Skin of body (tissue), 2 donors: ENCODE measurements around the gene GBP2. TPM values are rescaled to one million over a fixed set of nuclear protein-coding genes. Genes with fewer than 3 reads are reported as not detected.
A peak's percentile ranks its signal among the peaks of the same experiment; 100 is the strongest.
"Not testable (repeated sequence)": the region's sequence is repeated elsewhere in the genome, so short reads cannot be mapped to it uniquely, and the experiment has no call there.

Experiments used
- DNase-seq: peaks from one replicate; lab custom pipeline; 2025; lab: John Stamatoyannopoulos, UW
- total RNA-seq: library from RNA; depleted of rRNA; stranded (reverse); fragments of >200 nt; gene quantifications from one replicate; pipeline ENCODE4 v1.2.3, GENCODE V29; 2014

The GBP2 gene
- total RNA-seq, 1 donor from 2014 or later: 15.4 TPM

DNA sequence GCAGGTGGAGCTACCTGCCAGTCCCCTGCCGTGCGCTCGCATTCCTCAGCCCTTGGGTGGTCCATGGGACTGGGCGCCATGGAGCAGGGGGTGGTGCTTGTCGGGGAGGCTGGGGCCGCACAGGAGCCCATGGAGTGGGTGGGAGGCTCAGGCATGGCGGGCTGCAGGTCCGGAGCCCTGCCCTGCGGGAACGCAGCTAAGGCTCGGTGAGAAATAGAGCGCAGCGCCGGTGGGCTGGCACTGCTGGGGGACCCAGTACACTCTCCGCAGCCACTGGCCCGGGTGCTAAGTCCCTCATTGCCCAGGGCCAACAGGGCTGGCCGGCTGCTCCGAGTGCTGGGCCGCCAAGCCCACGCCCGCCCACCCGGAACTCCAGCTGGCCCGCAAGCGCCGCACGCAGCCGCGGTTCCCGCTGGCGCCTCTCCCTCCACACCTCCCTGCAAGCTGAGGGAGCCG lies 2.1 kb upstream of the GBP2 start:
- not testable (repeated sequence) for DNase-seq

DNA sequence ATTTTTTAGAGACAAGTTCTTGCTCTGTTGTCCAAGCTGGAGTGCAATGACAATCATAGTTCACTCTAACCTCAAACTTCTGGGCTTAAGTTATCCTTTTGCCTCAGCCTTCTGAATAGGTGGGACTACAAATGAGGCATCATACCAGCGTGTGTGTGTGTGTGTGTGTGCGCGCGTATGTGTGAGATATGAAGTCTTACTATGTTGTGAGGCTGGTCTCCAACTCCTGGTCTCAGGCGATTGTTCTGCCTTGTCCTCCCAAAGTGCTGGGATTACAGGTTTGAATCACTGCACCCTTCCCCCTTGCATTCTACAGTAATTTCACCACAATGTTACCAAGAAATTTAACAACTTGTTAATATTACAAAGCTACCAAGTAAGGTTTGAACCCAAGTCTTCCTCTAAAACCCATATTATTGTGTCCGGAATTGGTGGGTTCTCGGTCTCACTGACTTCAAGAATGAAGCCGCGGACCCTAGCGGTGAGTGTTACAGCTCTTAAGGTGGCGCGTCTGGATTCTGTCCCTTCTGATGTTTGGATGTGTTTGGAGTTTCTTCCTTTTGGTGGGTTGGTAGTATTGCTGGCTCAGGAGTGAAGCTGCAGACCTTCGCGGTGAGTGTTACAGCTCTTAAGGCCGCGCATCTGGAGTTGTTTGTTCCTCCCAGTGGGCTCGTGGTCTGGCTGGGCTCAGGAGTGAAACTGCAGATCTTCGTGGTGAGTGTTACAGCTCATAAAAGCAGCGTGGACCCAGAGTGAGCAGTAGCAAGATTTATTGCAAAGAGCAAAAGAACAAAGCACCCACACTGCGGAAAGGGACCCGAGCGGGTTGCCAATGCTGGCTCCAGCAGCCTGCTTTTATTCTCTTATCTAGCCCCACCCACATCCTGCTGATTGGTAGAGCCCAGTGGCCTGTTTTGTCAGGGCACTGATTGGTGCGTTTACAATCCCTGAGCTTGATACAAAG lies 970 bp upstream of the GBP2 start:
- not testable (repeated sequence) for DNase-seq

DNA sequence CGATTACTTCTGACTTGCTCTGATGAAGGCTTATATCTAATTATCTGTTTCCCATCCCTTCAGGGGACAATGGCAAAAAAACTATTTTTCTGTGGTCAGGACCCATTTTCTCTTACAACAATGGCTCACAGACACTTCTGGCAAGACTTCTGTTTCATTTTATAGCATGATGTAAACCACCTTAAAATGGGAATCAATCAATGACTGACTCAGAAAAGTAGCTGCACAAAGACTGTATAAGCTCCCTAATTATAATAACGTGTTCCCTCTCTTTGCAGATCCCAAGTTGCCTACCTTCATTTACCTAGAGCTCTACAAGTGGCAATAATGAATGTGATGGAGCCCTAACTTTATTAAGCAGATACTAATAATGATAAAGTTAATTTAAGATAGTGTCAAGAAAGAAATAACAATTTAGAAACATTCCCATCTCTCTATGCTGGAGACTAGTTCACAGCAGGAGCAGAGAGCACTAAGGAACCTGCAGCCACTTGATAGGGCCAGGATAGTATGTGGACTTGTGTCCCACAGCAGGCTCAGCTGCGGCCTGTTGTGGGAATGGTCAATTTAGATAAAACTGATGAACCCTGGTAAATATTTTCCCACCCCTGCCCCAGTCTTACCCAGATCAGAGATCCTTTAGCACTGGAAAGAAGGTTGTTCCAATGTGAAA lies 538 bp downstream of the GBP2 start:
- DNase-seq: no peak

DNA sequence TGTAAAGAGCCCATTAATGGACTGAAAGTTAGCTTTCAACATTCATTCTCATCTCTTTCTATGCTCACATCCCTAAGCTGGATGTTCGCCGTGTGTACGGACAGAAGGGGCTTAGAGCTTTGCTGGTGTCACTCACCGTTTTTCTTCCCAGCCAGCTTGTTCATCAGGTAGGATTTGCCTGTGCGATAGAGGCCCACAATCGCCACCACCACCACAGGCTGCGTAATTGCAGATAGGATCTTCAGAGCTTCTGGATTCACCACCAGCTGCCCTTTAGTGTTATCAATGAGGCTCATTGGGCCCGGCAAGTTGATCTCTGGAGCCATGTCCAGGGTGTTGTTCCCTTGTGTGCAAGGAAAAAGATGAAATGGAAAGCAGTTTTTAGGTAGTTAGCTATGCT lies 4.3 kb downstream of the GBP2 start:
- DNase-seq: no peak

DNA sequence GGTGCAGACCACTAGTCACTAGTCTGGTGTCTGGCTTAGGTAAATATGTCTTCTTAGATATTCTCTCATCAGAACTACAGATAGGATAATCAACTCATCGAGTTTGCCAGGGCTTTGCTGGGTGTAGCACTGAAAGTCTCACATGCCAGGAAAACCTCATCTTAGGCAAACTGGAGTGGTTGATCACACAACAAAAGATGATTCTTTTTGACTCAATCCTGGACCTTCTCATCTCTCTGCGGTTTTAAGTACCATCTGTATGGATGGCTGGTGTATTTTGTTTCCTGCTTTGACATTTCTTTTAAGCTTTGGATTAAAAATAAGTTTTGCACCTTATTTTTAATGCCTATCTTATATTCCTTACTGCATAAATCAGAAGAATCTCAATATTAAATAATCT lies 11.3 kb downstream of the GBP2 start:
- DNase-seq: no peak

DNA sequence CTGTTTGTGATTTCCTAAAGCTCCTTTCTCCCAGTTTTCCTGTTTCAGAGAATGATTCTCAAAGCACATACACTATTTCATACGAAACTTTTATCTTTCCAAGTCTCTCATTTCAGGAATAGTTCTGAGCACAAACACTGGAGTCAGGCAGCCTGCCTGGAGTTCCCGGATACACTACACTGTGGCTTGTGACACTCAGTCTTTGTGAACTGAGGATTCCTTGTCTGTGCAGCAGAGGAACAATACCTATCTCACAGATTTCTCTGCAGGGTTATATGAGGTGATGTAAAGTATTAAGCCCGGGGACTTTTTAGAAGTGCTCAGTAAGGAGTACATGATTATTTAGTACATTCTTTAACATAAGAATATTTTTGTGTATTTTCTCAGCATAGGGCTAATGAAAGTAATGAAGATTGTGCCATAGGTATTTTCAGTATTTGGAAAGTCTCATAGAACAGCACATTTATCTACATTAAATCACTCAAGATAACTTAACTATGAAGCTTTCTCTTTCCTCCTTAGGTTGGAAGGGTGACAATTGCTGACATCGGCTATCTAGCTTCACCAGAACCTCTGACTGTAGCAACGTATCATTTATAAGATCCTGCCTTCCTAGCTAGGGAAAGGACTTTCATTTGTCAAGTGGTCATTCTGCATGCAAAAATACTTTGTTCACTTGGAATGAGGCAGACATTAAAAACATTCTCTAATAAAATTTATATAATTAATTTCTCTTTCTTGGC lies 12.9 kb downstream of the GBP2 start:
- DNase-seq: no peak

DNA sequence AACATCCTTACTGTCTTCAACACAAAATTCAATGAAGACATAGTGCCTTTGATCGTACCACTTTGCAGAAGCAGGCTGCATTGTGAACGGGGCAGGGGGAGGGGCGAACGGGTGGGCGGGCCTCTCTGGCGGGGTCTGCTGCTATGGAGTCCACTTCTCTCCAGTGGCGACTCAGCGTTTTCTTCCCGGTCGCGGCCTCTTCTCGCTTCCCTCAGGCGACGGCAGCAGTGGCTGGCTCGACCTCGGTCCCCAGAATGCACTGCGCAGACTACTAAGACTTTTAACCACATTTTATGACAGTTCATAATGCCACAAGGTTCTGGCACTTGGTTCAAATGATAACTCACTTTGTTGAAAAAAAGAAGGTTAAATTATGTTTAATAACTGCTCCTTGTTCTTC lies 21.2 kb downstream of the GBP2 start:
- no peak for DNase-seq

DNA sequence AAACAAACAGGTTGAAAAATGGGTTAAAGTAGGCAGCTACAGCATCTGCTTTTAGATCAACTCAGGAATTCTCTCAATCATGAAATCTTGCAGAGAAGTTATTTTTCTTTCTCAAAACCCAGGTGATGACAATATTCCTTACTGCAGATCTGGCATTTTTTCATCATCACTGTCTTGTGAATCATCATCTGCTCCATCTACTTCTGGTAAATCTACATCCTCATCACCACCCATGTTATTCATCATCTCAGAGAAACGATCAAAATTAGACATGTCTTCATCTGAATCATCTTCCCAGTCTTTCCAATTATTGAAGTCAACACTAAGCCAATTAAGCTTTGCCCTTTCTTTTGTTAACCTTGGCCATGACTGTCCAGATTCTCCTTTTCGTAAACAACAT lies 21.8 kb downstream of the GBP2 start:
- DNase-seq: no peak

DNA sequence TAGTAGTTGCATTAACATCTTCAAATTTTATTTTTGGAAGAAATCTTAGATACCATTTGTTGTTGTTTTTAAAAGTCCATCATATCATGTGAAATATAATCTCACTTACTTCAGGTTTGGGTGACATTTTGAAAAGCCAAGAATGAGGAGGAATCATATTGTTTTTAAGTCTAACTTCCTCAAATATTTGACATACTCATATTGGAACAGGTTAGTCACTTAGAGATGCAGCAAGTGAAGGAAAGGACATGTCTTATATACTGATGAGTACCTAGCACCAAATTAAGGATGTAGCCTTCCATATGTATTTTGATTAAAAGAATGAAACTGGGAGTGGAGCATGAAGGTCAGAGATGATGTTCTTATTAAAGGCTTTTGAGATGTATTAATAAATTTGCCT lies 23.9 kb downstream of the GBP2 start:
- no peak for DNase-seq

DNA sequence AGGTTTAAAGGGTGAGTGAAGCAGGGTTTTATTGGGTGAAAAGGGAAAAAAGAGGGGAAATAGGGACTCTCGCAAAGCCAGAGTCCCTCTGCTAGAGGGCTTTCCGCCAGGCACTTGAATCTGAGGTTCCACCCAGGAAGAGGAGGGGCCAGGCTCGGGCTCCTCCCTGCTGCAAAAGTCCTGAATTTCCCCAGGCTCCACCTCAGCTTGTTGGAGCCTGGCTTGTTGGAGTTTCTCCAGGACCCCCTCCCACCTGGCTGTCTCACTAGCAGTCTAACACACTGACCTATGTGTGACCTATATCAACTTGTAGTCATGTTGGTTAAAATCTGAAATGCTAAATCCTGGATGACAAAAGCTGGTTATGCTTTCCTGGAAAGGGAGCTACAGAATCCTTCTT lies 25.5 kb downstream of the GBP2 start:
- DNase-seq: no peak

DNA sequence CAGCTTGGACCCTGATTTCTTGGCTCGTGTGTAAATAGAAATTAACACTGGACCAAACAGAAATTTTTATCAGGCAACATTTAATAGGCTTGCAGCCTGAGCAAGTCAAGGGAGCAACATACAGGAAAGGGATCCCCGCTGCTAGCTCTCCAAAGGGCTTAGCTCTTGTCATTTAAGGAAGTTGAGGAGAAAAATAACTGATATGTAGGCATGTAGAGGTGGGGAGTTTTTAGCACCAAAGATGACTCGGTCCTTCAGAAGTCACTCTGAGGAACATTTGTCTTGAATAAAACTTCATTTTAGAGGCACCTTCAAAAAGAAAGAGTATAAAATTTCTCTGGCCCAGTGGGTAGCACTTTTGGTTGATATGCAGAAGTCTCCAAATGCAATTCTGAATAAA lies 27.1 kb downstream of the GBP2 start:
- no peak for DNase-seq

DNA sequence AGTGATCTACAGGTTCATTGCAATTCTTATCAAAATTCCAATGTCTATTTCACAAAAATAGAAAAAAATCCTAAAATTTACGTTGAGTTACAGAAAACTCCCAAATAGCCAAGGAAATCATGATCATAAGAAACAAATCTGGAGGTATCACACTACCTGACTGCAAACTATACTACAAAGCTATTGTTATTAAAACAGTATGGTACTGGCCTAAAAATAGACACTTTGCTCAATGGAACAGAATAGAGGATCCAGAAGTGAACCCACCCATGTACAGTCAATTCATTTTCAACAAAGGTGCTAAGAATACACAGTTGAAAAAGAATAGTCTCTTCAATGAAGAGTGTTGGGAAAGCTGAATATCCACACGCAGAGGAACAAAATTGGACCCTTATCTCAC lies 30.2 kb downstream of the GBP2 start:
- no peak for DNase-seq

DNA sequence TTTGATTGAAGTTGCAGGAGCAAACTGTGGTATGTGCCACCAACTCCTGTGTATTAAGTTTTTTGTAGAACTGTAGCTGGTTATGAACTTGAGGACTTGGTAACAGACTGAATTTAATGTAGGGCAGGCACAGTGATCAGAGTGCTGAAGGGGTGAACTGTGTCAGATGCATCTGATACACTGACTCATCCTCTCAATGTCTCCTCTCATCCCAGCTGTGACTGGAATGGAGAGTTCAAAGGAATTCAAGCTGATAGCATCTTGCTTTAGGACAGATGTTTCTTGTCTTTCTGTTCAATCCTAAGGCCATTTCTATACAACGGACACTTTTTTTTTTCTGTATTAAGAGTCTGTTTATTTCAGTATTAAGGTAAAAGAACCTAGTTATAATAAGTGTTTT lies 36.0 kb downstream of the GBP2 start:
- no peak for DNase-seq

DNA sequence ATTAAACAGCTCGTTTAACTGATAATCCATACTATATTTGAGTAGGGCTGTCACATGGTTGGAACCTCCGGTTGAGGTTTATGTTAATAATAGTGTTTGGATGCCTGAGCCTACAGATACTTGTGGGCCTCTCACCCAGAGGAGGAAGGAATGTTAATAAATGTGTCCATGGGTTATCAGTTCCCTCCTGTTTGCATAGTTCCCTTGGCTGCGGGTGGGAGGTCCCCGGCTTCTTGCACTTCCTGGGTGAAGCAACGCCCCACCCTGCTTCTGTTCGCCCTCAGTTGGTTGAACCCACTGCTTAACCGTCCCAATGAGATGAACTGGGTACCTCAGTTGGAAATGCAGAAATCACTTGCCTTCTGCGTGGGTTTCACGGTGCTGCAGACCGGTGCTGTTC lies 37.3 kb downstream of the GBP2 start:
- DNase-seq: no peak

DNA sequence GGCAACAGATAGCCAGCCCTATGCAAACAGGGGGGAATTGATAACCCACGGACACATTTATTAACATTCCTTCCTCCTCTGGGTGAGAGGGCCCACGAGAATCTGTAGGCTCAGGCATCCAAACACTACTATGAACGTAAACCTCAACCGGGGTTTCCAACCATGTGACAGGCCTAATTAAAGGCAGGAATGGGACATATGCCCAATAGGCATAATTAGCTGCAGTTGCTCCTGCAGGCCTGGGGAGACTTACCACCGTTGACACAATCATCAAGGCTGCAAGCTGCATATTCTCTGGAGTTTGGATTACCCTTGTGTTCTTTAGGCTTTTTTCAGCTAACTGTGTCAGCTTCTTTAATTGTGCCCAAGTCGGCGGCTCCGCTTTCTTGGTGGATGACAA lies 38.7 kb downstream of the GBP2 start:
- peak; percentile 12 for DNase-seq

DNA sequence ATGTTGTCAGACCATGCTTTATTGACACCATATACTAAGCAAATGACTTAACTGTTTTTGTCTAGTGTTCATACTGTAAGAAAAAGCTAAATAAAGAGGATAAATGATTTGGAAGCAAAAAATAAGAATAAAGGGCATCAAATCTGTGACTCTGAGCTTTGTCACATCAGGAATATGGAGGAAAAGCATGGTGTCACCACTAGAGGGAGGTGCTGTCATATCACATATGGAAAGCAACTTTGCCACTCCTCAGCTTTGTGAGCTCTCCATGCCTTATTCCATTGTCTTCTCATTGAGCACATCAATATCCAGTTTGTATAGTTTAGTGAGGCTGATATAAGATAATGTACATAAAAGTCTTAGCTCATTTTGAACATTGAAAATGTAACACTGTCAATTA lies 40.1 kb downstream of the GBP2 start:
- peak; percentile 49 for DNase-seq

DNA sequence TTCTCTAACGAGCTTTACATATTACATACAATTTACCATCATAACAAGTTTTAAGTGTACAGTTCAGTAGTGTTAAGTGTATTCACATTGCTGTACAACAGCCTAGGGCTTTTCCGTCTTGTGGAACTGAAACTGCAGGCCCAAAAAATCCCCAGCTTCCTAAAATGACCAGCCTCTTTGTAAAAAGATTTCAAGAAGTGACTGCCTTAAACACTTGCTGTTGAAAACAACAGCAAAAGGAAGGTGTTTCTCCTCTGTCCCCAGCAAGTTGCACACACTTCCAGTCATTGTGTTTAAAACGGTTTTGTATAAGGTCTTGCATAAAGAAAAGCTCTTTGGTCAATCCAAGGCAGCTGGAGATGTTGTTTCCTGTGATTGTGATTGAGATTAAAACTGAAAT lies 44.9 kb downstream of the GBP2 start:
- no peak for DNase-seq

DNA sequence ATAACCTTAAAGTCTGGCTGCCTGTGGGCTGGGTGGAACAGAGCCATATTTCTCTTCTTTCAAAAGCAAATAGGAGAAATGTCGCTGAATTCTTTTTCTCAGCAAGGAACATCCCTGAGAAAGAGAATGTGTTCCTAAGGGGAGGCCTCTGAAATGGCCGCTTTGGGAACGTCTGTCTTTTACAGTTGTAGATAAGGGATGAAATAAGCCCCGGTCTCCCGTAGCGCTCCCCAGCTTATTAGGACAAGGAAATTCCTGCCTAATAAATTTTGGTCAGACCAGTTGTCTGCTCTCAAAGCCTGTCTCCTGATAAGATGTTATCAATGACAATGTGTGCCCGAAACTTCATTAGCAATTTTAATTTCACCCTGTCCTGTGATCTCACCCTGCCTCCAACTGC lies 45.8 kb downstream of the GBP2 start:
- not testable (repeated sequence) for DNase-seq

DNA sequence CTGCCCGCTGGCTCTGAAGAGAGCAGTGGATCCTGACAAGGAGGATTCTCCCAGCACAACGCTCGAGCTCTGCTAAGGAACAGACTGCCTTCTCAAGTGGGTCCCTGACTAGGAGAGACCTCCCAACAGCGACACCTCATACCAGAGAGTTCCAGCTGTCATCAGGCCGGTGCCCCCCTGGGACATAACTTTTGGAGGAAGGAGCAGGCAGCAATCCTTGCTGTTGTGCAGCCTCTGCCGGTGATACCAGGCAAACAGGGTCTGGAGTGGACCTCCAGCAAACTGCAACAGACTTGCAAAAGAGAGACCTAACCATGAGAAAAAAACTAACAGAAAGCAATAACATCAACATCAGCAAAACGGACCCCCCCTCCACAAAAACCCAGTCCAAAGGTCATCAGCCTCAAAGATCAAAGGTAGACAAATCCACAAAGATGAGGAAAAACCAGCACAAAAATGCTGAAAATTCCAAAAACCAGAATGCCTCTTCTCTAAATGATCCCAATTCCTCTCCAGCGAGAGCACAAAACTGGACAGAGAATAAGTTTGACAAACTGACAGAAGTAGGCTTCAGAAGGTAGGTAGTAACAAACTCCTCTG lies 53.3 kb downstream of the GBP2 start:
- DNase-seq: not testable (repeated sequence)

DNA sequence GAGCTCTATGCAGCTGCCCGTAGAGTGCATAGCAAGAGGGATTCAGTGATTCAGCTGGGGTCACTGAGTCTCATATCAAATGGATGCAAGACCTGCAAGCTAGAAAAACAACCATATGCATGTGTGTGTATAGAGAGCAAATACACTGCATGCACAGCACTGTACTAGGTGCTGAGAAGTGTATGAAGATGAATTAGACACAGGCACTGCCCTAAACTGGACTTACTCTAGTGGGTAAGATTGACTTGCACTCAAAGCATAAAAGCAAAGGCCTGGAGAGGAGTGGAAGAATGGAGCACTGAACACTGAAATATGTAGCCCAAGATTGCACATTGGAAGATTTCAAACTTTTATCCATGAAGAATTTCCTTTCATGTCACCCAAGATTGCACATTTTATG lies 55.4 kb downstream of the GBP2 start:
- no peak for DNase-seq

DNA sequence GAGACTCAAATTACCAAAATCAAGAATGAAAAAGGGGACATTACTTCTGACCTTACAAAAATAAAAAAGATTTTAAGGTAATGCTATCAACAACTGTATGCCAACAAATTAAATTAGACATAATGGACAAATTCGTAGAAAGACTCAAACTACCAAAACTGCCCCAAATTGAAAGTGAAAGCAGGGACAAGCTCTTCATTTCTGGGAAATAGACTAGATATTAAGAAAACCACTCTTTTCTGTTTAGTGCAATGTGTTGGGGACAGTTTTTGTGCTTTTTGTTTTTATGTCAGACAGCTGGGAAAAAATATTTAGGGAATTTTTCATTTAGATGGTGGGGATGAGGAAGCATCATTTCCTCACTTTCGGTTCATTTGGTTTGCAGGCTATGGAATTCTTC lies 56.0 kb downstream of the GBP2 start:
- DNase-seq: no peak

DNA sequence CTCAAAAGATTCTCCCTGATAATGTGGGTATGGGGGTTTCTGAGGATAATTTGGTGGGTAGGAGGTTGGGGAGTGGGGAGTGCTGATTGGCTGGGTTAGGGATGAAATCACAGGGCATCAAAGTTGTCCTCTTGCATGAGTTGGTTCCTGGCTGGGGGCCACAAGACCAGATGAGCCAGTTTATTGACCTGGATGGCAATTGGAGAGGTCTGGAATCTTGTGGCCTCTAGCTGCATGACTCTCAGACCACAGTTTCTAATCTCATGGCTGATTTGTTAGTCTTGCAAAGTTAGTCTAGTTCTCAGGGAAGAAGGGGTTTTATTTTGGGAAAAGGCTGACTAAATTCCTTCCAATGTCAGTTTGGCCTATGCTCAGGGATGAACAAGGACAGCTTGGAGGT lies 57.6 kb downstream of the GBP2 start:
- DNase-seq: no peak
